ENCODE results near the gene AIG1.
A peak's percentile ranks its signal among the peaks of the same experiment; 100 is the strongest.

DNA sequence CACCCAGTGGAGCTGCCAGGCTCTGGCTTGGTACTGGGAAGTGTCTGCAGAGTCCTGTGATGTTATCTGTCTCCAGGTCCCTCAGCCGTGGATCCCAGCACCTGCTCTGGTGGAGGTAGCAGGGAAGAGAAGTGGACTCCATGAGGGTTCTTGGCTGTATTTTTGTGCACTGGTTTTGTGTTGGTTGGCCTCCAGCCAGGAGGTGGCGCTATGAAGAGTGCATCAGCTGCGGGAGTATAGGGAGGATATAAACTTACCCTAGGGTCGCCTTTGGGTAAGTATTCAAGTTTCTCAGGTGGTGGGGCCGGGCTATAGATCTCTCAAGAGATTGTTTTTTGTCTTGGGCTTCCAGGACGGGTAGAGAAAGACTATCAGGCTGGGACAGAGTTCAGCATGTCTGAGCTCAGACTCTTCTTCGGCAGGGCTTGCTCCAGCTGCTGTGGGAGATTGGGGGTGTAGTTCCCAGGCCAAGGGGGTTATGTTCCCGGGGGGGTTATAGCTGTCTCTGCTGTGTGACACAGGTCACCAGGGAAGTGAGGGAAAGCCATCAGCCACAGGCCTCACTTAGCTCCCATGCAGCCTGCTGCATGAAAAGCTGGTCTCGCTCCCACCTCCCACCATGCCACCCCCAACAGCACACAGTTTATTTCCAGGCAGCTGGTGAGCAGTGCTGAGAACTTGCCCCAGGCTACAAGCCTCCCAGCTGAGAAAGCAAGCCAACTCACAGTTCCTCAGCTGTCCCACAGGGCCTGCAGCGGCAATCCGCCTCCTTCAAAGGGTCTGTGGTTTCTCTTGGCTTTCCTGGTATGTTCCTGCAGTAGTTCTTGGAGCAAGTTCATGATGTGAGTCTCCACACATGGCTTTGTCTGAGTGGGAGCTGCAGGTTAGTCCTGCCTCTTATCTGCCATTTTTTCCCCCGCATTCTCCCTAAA, 115.7 kb downstream of the AIG1 start:
- TF ChIP-seq, protein P1, sequence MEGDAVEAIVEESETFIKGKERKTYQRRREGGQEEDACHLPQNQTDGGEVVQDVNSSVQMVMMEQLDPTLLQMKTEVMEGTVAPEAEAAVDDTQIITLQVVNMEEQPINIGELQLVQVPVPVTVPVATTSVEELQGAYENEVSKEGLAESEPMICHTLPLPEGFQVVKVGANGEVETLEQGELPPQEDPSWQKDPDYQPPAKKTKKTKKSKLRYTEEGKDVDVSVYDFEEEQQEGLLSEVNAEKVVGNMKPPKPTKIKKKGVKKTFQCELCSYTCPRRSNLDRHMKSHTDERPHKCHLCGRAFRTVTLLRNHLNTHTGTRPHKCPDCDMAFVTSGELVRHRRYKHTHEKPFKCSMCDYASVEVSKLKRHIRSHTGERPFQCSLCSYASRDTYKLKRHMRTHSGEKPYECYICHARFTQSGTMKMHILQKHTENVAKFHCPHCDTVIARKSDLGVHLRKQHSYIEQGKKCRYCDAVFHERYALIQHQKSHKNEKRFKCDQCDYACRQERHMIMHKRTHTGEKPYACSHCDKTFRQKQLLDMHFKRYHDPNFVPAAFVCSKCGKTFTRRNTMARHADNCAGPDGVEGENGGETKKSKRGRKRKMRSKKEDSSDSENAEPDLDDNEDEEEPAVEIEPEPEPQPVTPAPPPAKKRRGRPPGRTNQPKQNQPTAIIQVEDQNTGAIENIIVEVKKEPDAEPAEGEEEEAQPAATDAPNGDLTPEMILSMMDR (conservative IDR thresholded peaks at IDR 0.05; ENCODE audit: low read depth, low read length): 0 out of 2 replicates have a peak, but pooled peaks have one; percentile 14
- no peak for TF ChIP-seq EZH2 (IDR thresholded peaks at IDR 0.05; ENCODE audit: borderline replicate concordance, low read depth, low read length, poor library complexity, severe bottlenecking)

All from A673 (cell line).